Heart left ventricle (tissue), 16 donors: ENCODE data around the gene TRAPPC3. TPM values are rescaled to one million over a fixed set of nuclear protein-coding genes. Genes with fewer than 3 reads are reported as not detected.

ENCODE experiments used
- ATAC-seq, 4 donors: fragments of 200-7000 bp; cut with Tn5 transposase; one replicate each; pipeline ENCODE4 v1.9.1; 2020 to 2022; ENCODE audit warnings: moderate library complexity in 4 of 4, mild to moderate bottlenecking in 3 of 4, moderate number of reproducible peaks in 1 of 4
- DNase-seq, 5 donors: peaks; one replicate each; pipeline ENCODE4 v3.0.0-alpha.2; 2020
- H3K27ac ChIP-seq, 12 donors: fragments of 200-600 bp; sonication (generic) in 4 of 12; one replicate each; pipeline versions ENCODE4 v1.5.0 to v1.8.0; 2016 to 2022; ENCODE audit warnings: mild to moderate bottlenecking in 2 of 12
- H3K27me3 ChIP-seq, 9 donors: fragments of 200-600 bp; sonication (generic) in 2 of 9; one replicate each; pipeline versions ENCODE4 v1.5.1 to v1.8.0; 2016 to 2022; ENCODE audit warnings: mild to moderate bottlenecking in 3 of 9
- H3K36me3 ChIP-seq, 9 donors: fragments of 200-600 bp; sonication (generic) in 2 of 9; one replicate each; pipeline versions ENCODE4 v1.5.0 to v1.8.0; 2018 to 2022; ENCODE audit warnings: mild to moderate bottlenecking in 2 of 9
- H3K4me1 ChIP-seq, 12 donors: fragments of 200-600 bp; sonication (generic) in 4 of 12; one replicate each; pipeline versions ENCODE4 v1.5.0 to v1.8.0; 2016 to 2022; ENCODE audit warnings: mild to moderate bottlenecking in 3 of 12
- H3K4me3 ChIP-seq, 12 donors: fragments of 200-600 bp; sonication (generic) in 4 of 12; one replicate each; pipeline versions ENCODE4 v1.5.0 to v1.8.0; 2017 to 2022; ENCODE audit warnings: mild to moderate bottlenecking in 9 of 12, moderate library complexity in 4 of 12
- H3K9me3 ChIP-seq, 12 donors: fragments of 200-600 bp; sonication (generic) in 4 of 12; one replicate each; pipeline versions ENCODE4 v1.5.0 to v1.8.0; 2016 to 2022; ENCODE audit warnings: mild to moderate bottlenecking in 1 of 12
- CTCF ChIP-seq, 12 donors: fragments of 200-600 bp; sonication (generic) in 4 of 12; IDR thresholded peaks; one replicate each; pipeline versions ENCODE4 v1.5.0 to v1.8.0; 2018 to 2022; ENCODE audit warnings: antibody characterized with exemption in 12 of 12, mild to moderate bottlenecking in 5 of 12
- POLR2A ChIP-seq, 2 donors: fragments of 450-650 bp; IDR thresholded peaks; one replicate each; pipeline ENCODE4 v1.6.1; 2017; ENCODE audit warnings: antibody characterized with exemption in 2 of 2, mild to moderate bottlenecking in 2 of 2, moderate library complexity in 2 of 2
- WGBS, 4 donors: extraction: QIAGEN DNeasy Blood & Tissue Kit in 2 of 4; methylation state at CpG; one replicate each; pipeline versions ENCODE4 v1.1.5 to v1.1.7; 2013 to 2018; 5-methylcytosine and 5-hydroxymethylcytosine counted together
- intact Hi-C, 10 donors: fragments of 100-400 bp; cut with DNase I; formaldehyde crosslinking; loops; one replicate each; pipeline versions ENCODE4 v1.11.1 to v1.14.2; 2022
- polyA plus RNA-seq, 2 donors: library from polyadenylated mRNA; stranded (reverse); fragments of 200-250 nt; gene quantifications; one replicate each; pipeline ENCODE4 v1.2.3, GENCODE V29; 2013
- total RNA-seq, 9 donors: library from RNA; depleted of rRNA in 2 of 9; stranded (reverse); fragments of >200 nt in 2 of 9; fragmentation: NEBNext Ultra II Directional in 3 of 9; extraction: Animal tissue kit (Norgen Biotek cat#: 25700) in 3 of 9; gene quantifications; one replicate each; pipeline versions ENCODE4 v1.1.0 to v1.2.4, GENCODE V29; 2016 to 2023
- donor health status: ischemic (EF 13 %, LVEDD 7.1; RV severe dilation, severe dysfunction).
- donor health status: healthy with polysubstance abuse.
- donor health status: DM: no; HTN: yes; CAD: no.
- donor health status: DM: no; HTN: no; CAD: no.
- donor health status: ischemic (EF 25% LVEDD 6.9; RV normal size, moderate dysfunction).
- donor health status: ischemic (EF 25% LVEDD 5.7; RV mildly dilated, moderate dysfunction).
- donor health status: healthy.
- donor health status: DM: yes; HTN: yes; CAD: no.
- donor health status: ischemic (EF 35%, LVEDD 5.7; RV mildly dilated, moderate dysfunction).
- donor health status: nonischemic (EF 11% LVEDD 7.7; RV severe dilation, severe dysfunction).
- donor health status: DM: yes; HTN: yes; CAD: no.
- donor health status: PGD.
- donor health status: ischemic (EF 29% LVEDD 5.4; RV normal size, mild dysfunction).
- donor health status: nonischemic (EF 23%, LVEDD 6.1; RV moderate dilation, normal function).

Gene TRAPPC3
- total and polyA plus RNA-seq, 11 donors, result 40.8 to 89.6 (median 52.9) TPM

DNA sequence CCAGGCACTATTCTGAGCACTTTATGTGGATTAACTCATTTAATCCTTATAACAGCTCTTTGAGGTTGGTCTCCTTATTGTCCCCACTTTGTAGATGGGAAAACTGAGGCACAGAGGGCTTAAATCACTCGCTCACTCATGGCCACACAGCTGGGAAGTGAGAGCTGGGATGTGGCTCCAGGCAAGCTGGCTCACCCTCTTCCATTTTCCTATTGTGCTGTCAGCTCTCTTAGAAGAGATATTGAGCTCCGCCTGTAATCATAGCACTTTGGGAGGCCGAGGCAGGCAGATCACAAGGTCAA, 20.4 kb downstream of the TRAPPC3 start:
- TF ChIP-seq POLR2A (IDR thresholded peaks at IDR 0.05) (no peak), CTCF (IDR thresholded peaks at IDR 0.05) (no peak)
- ATAC-seq, result no peak
- Histone ChIP-seq H3K27ac (no peak overlapping the region), H3K27me3 (peaks cover 0 to 17% (median 0%) of the 10 kb centered on the region in 9 donors), H3K4me3 (no peak overlapping the region), H3K36me3 (no peaks in the 10 kb centered on the region), H3K9me3 (no peaks in the 10 kb centered on the region), H3K4me1 (peaks cover 0 to 18% (median 2%) of the 10 kb centered on the region in 12 donors)
- intact Hi-C loops, result loop anchor here in 1 of 10 donors (2.0 kb wide), 1 partner anchor 20 kb away; no protein-coding TSS in a partner anchor
- WGBS, 4 donors, result 86 to 92% (median 90%) methylated on average over 3 of the region's 3 CpGs
- DNase-seq, result no peak

DNA sequence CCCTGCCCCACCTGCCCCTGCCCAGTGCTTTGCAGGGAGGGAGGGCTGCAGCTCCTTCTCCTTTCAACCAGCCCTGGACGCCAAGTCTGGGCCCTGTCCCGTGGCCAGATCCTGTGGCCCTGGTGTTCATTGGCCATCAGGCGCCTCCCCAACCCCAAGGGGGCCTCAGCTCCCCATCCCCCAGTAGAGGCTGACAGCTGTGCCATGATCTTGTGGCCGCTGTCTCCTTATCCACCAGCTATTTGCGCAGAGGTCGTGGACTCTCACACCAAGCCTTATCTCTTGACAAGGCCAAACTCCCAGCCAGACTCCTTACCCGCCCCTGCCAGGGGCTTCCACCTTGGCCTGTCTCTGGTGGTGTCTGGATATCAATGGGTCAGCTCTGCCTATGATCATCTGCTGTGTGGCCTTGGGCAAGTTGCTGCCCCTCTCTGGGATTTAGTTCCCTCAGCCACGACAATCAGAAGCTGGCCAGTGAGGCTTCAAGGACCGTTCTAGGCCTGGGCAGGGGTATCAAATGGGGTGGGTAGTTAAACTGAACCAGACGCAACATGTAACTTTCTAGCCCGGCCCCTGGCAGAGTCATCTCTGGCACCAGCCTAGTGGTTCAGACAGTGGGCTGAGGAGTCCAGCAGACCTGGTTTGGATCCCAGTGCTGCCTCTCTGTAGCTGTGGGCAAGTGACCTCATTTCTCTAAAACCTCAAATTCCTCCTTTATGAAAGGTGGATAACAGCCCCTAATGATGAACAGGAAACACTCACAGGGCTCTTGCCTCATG, 21.0 kb downstream of the TRAPPC3 start:
- 73 to 79% (median 77%) methylated on average over 10 to 11 of the region's 11 CpGs for WGBS, 4 donors
- Histone ChIP-seq H3K4me3 (no peak overlapping the region), H3K27ac (no peak overlapping the region), H3K36me3 (no peaks in the 10 kb centered on the region), H3K4me1 (peaks cover 0 to 22% (median 0%) of the 10 kb centered on the region in 12 donors), H3K9me3 (no peaks in the 10 kb centered on the region), H3K27me3 (peaks cover 0 to 18% (median 0%) of the 10 kb centered on the region in 9 donors)
- ATAC-seq (no peak), DNase-seq (no peak)
- no peak for TF ChIP-seq POLR2A (IDR thresholded peaks at IDR 0.05)
- intact Hi-C loops, result loop anchor here in 1 of 10 donors (2.0 kb wide), 1 partner anchor 20 kb away; no protein-coding TSS in a partner anchor

- Histone ChIP-seq H3K4me1 (peaks cover 0 to 30% (median 0%) of the 10 kb centered on the region in 12 donors), H3K36me3 (no peaks in the 10 kb centered on the region), H3K27me3 (peaks cover 0 to 18% (median 0%) of the 10 kb centered on the region in 9 donors), H3K4me3 (no peak overlapping the region), H3K27ac (no peak overlapping the region), H3K9me3 (no peaks in the 10 kb centered on the region)
- TF ChIP-seq CTCF (IDR thresholded peaks at IDR 0.05), result no peak
- TF ChIP-seq POLR2A (IDR thresholded peaks at IDR 0.05), result no peak
- intact Hi-C loops, result no loop called here
- DNase-seq (no peak), ATAC-seq (no peak)
- WGBS, 4 donors, result 57 to 65% (median 61%) methylated on average over 7 of the region's 7 CpGs
Measured at GRCh38 chr1:36126797-36127500, 22.3 kb downstream of the TRAPPC3 start.

GRCh38 chr1:36126005-36126716, 23.1 kb downstream of the TRAPPC3 start:
- Histone ChIP-seq H3K27me3 (peaks cover 0 to 18% (median 0%) of the 10 kb centered on the region in 9 donors), H3K9me3 (no peaks in the 10 kb centered on the region), H3K27ac (no peak overlapping the region), H3K4me1 (peaks cover 0 to 30% (median 0%) of the 10 kb centered on the region in 12 donors), H3K36me3 (no peaks in the 10 kb centered on the region), H3K4me3 (no peak overlapping the region)
- ATAC-seq, result no peak
- TF ChIP-seq CTCF (IDR thresholded peaks at IDR 0.05) (no peak), POLR2A (IDR thresholded peaks at IDR 0.05) (no peak)
- 79 to 88% (median 86%) methylated on average over 21 of the region's 21 CpGs for WGBS, 4 donors
- DNase-seq, result no peak
- intact Hi-C loops, result no loop called here
